ENCODE results near the gene TET1. TPM values are rescaled to one million over a fixed set of nuclear protein-coding genes. Genes with fewer than 3 reads are reported as not detected.

Gene TET1
- total and polyA plus RNA-seq, 9 of the 15 experiments (the other 6 are each of a cell fraction or from before 2014, with no cell fraction given) = 2.6 to 21.3 (median 11.6) TPM

- TF ChIP-seq DEAF1 (CRISPR knock-in tag; IDR thresholded peaks at IDR 0.05) (0 out of 2 replicates have a peak, but pooled peaks have one; percentile 4), SIN3A (IDR thresholded peaks at IDR 0.05; ENCODE audit: borderline replicate concordance in 2 of 2, control insufficient read depth in 1 of 2, low read depth in 2 of 2, low read length in 2 of 2) (no peak), FOSL1 (tag; conservative IDR thresholded peaks at IDR 0.05) (0 out of 2 replicates have a peak, but pooled peaks have one; percentile 0), BRD9 (IDR thresholded peaks at IDR 0.05; ENCODE audit: low read depth, partially characterized antibody) (peak; percentile 53), TRIM24 (IDR thresholded peaks at IDR 0.05) (peak in 1 of 2 experiments; percentile 16; a peak in 2 of 4 replicates), BACH1 (tag; IDR thresholded peaks at IDR 0.05) (no peak), ATF3 (IDR thresholded peaks at IDR 0.05) (peak; percentile 58), ATF3 (CRISPR knock-in tag; conservative IDR thresholded peaks at IDR 0.05) (no peak), MGA (IDR thresholded peaks at IDR 0.05) (no peak), NCOA1 (IDR thresholded peaks at IDR 0.05; ENCODE audit: low read depth) (0 out of 2 replicates have a peak, but pooled peaks have one; percentile 47), NFATC3 (IDR thresholded peaks at IDR 0.05) (0 out of 2 replicates have a peak, but pooled peaks have one; percentile 48), HNRNPL (IDR thresholded peaks at IDR 0.05; ENCODE audit: low read depth, low read length) (no peak), KAT7 (CRISPR knock-in tag; IDR thresholded peaks at IDR 0.05; ENCODE audit: borderline replicate concordance) (no peak)
Observed at GRCh38 chr10:68559841-68560185, 324 bp upstream of the TET1 start (continued).

Measured in K562 (cell line).